Esophagus muscularis mucosa (tissue), 4 donors: ENCODE results near the gene CNBP. TPM values are rescaled to one million over a fixed set of nuclear protein-coding genes. Genes with fewer than 3 reads are reported as not detected.
"Not testable (repeated sequence)": the region's sequence is repeated elsewhere in the genome, so short reads cannot be mapped to it uniquely, and the experiment has no call there.

Experiments used
- DNase-seq: peaks from one replicate; pipeline ENCODE4 v3.0.0-alpha.2; 2017; ENCODE audit errors: extremely low spot score
- H3K27ac ChIP-seq, 4 donors: fragments of 200-600 bp; sonication (generic); replicated peaks in 1 of 4; 1 replicate in 3 of 4; 2 replicates in 1 of 4; pipeline ENCODE4 v1.5.1; 2016 to 2019; ENCODE audit warnings: mild to moderate bottlenecking in 1 of 4
- H3K27me3 ChIP-seq, 4 donors: fragments of 200-600 bp; sonication (generic); one replicate each; pipeline versions ENCODE4 v1.5.1 to v1.6.0; 2016 to 2019
- H3K36me3 ChIP-seq, 4 donors: fragments of 200-600 bp; sonication (generic); one replicate each; pipeline ENCODE4 v1.5.1; 2016 to 2019
- H3K4me1 ChIP-seq, 4 donors: fragments of 200-600 bp; sonication (generic); one replicate each; pipeline ENCODE4 v1.5.1; 2016 to 2019
- H3K4me3 ChIP-seq, 4 donors: fragments of 200-600 bp; sonication (generic); 1 replicate in 2 of 4; 2 replicates in 2 of 4; pipeline ENCODE4 v1.5.1; 2016 to 2019; ENCODE audit warnings: mild to moderate bottlenecking in 4 of 4, moderate library complexity in 1 of 4
- H3K9me3 ChIP-seq, 4 donors: fragments of 200-600 bp; sonication (generic); 1 replicate in 3 of 4; 2 replicates in 1 of 4; pipeline ENCODE4 v1.5.1; 2016 to 2019
- EP300 ChIP-seq: sonication (generic); formaldehyde crosslinking; IDR thresholded peaks from one replicate; pipeline ENCODE4 v1.6.1; 2017; ENCODE audit warnings: antibody characterized with exemption
- POLR2A ChIP-seq: fragments of 450-650 bp; IDR thresholded peaks from one replicate; pipeline ENCODE4 v1.6.1; 2017; ENCODE audit warnings: antibody characterized with exemption, moderate library complexity, mild to moderate bottlenecking, low read depth
- POLR2AphosphoS5 ChIP-seq, 2 donors: sonication (generic); formaldehyde crosslinking; IDR thresholded peaks; one replicate each; pipeline ENCODE4 v1.6.1; 2017; ENCODE audit warnings: antibody characterized with exemption in 2 of 2
- WGBS: methylation state at CpG from one replicate; pipeline ENCODE4 v1.1.5; 2018; 5-methylcytosine and 5-hydroxymethylcytosine counted together
- intact Hi-C: fragments of 100-400 bp; cut with DNase I; formaldehyde crosslinking; loops from one replicate; pipeline ENCODE4 v1.15.1; 2023
- total RNA-seq, 4 donors: library from RNA; depleted of rRNA; stranded (reverse); fragments of >200 nt; gene quantifications; one replicate each; pipeline versions ENCODE4 v1.1.0 to v1.2.1, GENCODE V29; 2016
- TF ChIP-seq, protein P1 (sequence below), 3 experiments: fragments of 200-600 bp in 2 of 3; fragments of 450-650 bp in 1 of 3; sonication (generic) in 2 of 3; IDR thresholded peaks; one replicate each; pipeline ENCODE4 v1.5.1; 2017 to 2019; ENCODE audit warnings: antibody characterized with exemption in 3 of 3, mild to moderate bottlenecking in 2 of 3, moderate library complexity in 1 of 3

Gene CNBP
- total RNA-seq, 4 donors from 2014 or later, result 395 to 523 (median 469) TPM

DNA sequence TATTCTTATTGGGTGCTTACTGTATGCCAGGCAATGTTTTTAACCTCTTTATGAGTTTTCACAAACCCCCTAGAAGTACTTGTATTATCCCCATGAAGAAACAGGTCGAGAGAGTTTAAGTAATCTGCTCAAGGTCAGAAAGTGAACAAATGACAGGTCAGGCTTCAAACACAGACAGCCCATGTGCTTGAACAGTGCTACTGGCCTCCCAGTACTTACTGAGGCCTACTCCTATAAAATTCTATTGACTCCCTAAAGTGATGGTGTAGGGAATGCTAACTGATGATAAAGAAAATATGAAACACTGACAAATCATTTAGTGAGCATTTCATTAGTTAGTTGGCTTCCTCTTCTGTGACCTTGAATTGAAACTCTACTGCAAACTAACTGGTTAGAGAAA is 4.2 kb upstream of the CNBP start:
- H3K27me3 ChIP-seq, result no peaks in the 10 kb centered on the region
- H3K4me3 ChIP-seq, result no peak overlapping the region
- no peak for DNase-seq
- peaks cover 0 to 4% (median 0%) of the 10 kb centered on the region in 4 donors for H3K36me3 ChIP-seq
- intact Hi-C loops, result no loop called here
- peaks cover 12 to 23% (median 18%) of the 10 kb centered on the region in 4 donors for H3K4me1 ChIP-seq
- peak overlapping the region in 1 of 4 donors; percentile 8 for H3K27ac ChIP-seq
- no peaks in the 10 kb centered on the region for H3K9me3 ChIP-seq
- WGBS, result 76% methylated on average over 1 of the region's 1 CpG
- no peak for TF ChIP-seq POLR2A
- TF ChIP-seq, protein P1, sequence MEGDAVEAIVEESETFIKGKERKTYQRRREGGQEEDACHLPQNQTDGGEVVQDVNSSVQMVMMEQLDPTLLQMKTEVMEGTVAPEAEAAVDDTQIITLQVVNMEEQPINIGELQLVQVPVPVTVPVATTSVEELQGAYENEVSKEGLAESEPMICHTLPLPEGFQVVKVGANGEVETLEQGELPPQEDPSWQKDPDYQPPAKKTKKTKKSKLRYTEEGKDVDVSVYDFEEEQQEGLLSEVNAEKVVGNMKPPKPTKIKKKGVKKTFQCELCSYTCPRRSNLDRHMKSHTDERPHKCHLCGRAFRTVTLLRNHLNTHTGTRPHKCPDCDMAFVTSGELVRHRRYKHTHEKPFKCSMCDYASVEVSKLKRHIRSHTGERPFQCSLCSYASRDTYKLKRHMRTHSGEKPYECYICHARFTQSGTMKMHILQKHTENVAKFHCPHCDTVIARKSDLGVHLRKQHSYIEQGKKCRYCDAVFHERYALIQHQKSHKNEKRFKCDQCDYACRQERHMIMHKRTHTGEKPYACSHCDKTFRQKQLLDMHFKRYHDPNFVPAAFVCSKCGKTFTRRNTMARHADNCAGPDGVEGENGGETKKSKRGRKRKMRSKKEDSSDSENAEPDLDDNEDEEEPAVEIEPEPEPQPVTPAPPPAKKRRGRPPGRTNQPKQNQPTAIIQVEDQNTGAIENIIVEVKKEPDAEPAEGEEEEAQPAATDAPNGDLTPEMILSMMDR (IDR thresholded peaks at IDR 0.05), result no peak
- TF ChIP-seq POLR2AphosphoS5 (IDR thresholded peaks at IDR 0.05), result no peak
- TF ChIP-seq EP300, result no peak

DNA sequence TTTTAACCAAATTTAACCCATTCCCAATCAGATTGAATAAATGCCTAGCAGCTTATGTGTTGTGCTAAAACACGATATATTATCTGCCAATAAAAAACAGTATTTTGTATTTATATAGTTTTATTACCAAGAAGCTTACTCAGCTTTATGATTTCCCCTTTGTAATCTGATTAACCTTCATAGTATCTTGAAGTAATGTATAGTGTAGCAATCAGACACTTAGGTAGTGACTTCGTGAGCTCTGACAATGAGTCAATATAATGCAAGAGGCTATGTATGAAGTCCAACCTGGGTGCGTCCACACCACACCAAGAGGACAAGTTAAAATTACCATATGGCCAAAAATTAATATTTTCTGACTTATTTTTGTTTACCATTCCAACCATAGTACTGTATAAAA is 2.1 kb upstream of the CNBP start:
- no peak for TF ChIP-seq POLR2AphosphoS5 (IDR thresholded peaks at IDR 0.05)
- TF ChIP-seq, protein P1 (IDR thresholded peaks at IDR 0.05), result no peak
- no peak for TF ChIP-seq EP300
- no peak for TF ChIP-seq POLR2A
- Histone ChIP-seq H3K27me3 (no peaks in the 10 kb centered on the region), H3K4me3 (no peak overlapping the region), H3K36me3 (peaks cover 0 to 10% (median 0%) of the 10 kb centered on the region in 4 donors), H3K27ac (no peak overlapping the region), H3K4me1 (peaks cover 19 to 39% (median 34%) of the 10 kb centered on the region in 4 donors), H3K9me3 (no peaks in the 10 kb centered on the region)
- DNase-seq, result no peak
- 85% methylated on average over 3 of the region's 3 CpGs for WGBS
- intact Hi-C loops, result no loop called here

DNA sequence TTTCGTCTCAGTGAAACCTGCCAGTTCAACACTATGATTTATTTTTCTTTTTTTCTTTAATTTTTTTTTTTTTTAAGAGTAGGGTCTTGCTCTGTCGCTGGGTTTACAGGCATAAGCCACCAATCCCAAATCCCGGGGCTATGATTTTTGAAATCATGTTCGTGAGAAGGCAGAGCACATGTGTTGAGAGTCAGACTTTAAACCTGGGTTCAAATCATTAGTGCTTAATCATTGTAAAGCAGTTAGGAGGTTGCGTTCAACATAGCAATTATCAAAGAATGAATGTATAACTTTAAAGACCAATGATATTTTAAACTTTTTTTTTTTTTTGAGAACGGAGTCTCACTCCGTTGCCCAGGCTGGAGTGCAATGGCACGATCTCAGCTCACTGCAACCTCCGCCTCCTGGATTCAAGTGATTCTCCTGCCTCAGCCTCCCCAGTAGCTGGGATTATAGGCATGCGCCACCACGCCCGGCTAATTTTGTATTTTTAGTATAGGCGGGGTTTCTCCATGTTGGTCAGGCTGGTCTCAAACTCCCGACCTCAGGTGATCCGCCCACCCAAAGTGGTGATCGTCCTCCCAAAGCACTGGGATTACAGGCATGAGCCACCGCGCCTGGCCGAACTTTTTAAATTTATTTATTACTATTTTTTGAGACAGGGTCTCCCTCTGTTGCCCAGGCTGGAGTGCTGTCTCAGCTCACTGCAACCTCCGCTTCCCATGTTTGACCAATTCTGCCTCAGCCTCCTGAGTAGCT is 1.3 kb upstream of the CNBP start:
- H3K27me3 ChIP-seq, H3K9me3 ChIP-seq, DNase-seq: not testable (repeated sequence)
- H3K4me3 ChIP-seq, result peak overlapping the region; percentile 89 to 99 (median 94)
- peaks cover 0 to 10% (median 0%) of the 10 kb centered on the region in 4 donors for H3K36me3 ChIP-seq
- H3K27ac ChIP-seq, result peak overlapping the region; percentile 99 to 100 (median 100)
- intact Hi-C loops, result loop anchor here (5.0 kb wide), 1 partner anchor 62 kb away; the partner anchor contains the start of gene COPG1
- 84% methylated on average over 20 of the region's 20 CpGs for WGBS
- H3K4me1 ChIP-seq, result peaks cover 26 to 47% (median 42%) of the 10 kb centered on the region in 4 donors

DNA sequence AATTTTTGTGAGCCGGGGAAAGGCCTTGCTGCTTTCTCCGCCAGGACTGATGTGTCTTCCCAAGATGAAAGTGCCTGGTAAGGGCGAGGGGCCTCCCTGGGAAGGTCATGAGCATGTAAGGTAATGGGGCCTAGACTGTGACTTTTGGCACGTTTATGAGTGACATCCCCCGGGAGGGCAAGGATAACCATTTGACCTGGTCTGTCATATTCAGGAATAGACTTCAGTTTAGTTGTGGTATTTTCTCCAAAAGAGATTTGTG is 631 bp upstream of the CNBP start:
- H3K27me3 ChIP-seq, result no peaks in the 10 kb centered on the region
- no peaks in the 10 kb centered on the region for H3K9me3 ChIP-seq
- WGBS, result 5% methylated on average over 5 of the region's 5 CpGs
- no peak for TF ChIP-seq EP300
- no peak for TF ChIP-seq POLR2A
- TF ChIP-seq POLR2AphosphoS5 (IDR thresholded peaks at IDR 0.05), result no peak
- TF ChIP-seq, protein P1 (IDR thresholded peaks at IDR 0.05), result no peak
- no peak for DNase-seq
- H3K36me3 ChIP-seq, result peaks cover 0 to 10% (median 0%) of the 10 kb centered on the region in 4 donors
- intact Hi-C loops, result loop anchor here (5.0 kb wide), 1 partner anchor 63 kb away; the partner anchor contains the start of gene COPG1
- peak overlapping the region; percentile 89 to 99 (median 94) for H3K4me3 ChIP-seq
- H3K4me1 ChIP-seq, result peaks cover 32 to 53% (median 49%) of the 10 kb centered on the region in 4 donors
- H3K27ac ChIP-seq, result peak overlapping the region; percentile 99 to 100 (median 100)

DNA sequence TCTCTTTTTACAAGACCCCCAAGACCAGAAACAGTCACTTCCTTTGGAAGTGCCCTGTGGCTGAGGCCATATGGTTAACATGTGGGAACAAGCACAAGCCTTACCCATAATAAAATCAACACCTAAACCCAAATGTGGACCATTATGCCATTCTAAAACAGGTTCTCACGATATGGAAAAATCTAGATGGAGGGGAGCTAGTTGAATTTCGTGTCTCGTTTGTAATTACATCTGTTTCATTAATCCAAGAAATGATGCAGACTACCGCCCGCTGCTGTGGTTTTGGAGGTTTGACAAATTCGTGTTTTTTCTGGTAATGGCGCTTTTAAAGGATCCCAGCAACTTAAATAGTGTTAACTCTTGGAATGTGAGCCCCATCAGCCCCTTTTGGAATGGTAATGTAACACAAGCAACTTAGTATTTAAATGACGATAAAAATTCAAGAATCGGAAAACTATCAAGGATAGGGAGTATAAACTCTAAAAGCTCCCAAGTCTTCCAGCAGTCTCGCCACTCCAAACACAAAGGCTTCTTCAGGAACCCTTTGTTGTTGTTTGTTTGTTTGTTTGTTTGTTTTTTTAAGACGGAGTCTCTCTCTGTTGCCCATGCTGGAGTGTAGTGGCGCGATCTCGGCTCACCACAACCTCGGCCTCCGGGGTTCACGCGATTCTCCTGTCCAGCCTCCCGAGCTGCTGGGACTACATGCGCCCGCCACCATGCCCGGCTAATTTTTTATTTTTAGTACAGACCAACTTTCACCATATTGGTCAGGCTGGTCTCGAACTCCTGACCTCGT is 1.1 kb downstream of the CNBP start:
- TF ChIP-seq POLR2AphosphoS5 (IDR thresholded peaks at IDR 0.05) (no peak), EP300 (no peak), POLR2A (no peak)
- TF ChIP-seq, protein P1 (IDR thresholded peaks at IDR 0.05), result no peak
- intact Hi-C loops, result loop anchor here (5.0 kb wide), 1 partner anchor 65 kb away; the partner anchor contains the start of gene COPG1
- Histone ChIP-seq H3K27ac (peak overlapping the region; percentile 99 to 100 (median 100)), H3K4me1 (peaks cover 50 to 71% (median 66%) of the 10 kb centered on the region in 4 donors), H3K27me3 (no peaks in the 10 kb centered on the region), H3K4me3 (peak overlapping the region; percentile 89 to 99 (median 94)), H3K9me3 (no peaks in the 10 kb centered on the region), H3K36me3 (peaks cover 0 to 25% (median 8%) of the 10 kb centered on the region in 4 donors)
- DNase-seq, result no peak
- under 1% methylated on average over 24 of the region's 24 CpGs for WGBS
